Tibial artery (tissue), 4 donors: Measurements from ENCODE around the gene RPTOR.
A peak's percentile ranks its signal among the peaks of the same experiment; 100 is the strongest.

Source experiments
- DNase-seq, 2 donors: peaks; one replicate each; pipeline ENCODE4 v3.0.0-alpha.2; 2019
- H3K27ac ChIP-seq, 2 donors: fragments of 200-600 bp; sonication (generic) in 1 of 2; 1 replicate in 1 of 2; 2 replicates in 1 of 2; pipeline ENCODE4 v1.5.1; 2018 to 2019; ENCODE audit warnings: mild to moderate bottlenecking in 1 of 2
- H3K27me3 ChIP-seq, 2 donors: fragments of 200-600 bp; sonication (generic) in 1 of 2; one replicate each; pipeline versions ENCODE4 v1.5.1 to v1.6.0; 2016 to 2019
- H3K36me3 ChIP-seq, 3 donors: fragments of 200-600 bp; sonication (generic) in 2 of 3; one replicate each; pipeline ENCODE4 v1.5.1; 2016 to 2019; ENCODE audit warnings: mild to moderate bottlenecking in 2 of 3
- H3K4me1 ChIP-seq, 4 donors: fragments of 200-600 bp; sonication (generic) in 2 of 4; 1 replicate in 3 of 4; 2 replicates in 1 of 4; pipeline ENCODE4 v1.5.1; 2016 to 2019
- H3K4me3 ChIP-seq, 2 donors: fragments of 200-600 bp; sonication (generic) in 1 of 2; 1 replicate in 1 of 2; 2 replicates in 1 of 2; pipeline ENCODE4 v1.5.1; 2018 to 2019; ENCODE audit warnings: mild to moderate bottlenecking in 2 of 2
- H3K9me3 ChIP-seq, 3 donors: fragments of 200-600 bp; sonication (generic) in 1 of 3; one replicate each; pipeline ENCODE4 v1.5.1; 2016 to 2019
- CTCF ChIP-seq, 2 experiments: fragments of 200-600 bp in 1 of 2; fragments of 450-650 bp in 1 of 2; IDR thresholded peaks; one replicate each; pipeline ENCODE4 v1.5.1; 2017 to 2019; ENCODE audit warnings: antibody characterized with exemption in 2 of 2, mild to moderate bottlenecking in 1 of 2, moderate library complexity in 1 of 2
- intact Hi-C: fragments of 100-400 bp; cut with DNase I; formaldehyde crosslinking; loops from one replicate; pipeline ENCODE4 v1.15.0; 2023; ENCODE audit warnings: low total_unique reads

The RPTOR gene

GRCh38 chr17:80885947-80886582 lies 341.4 kb downstream of the RPTOR start:
- no peak overlapping the region for H3K4me3 ChIP-seq
- peaks cover 37 to 78% (median 56%) of the 10 kb centered on the region in 3 donors for H3K36me3 ChIP-seq
- H3K4me1 ChIP-seq, result peaks cover 0 to 7% (median 3%) of the 10 kb centered on the region in 4 donors
- no peaks in the 10 kb centered on the region for H3K27me3 ChIP-seq
- intact Hi-C loops, result no loop called here
- H3K9me3 ChIP-seq, result no peaks in the 10 kb centered on the region
- peak in 1 of 2 donors; percentile 7 for DNase-seq
- no peak for TF ChIP-seq CTCF (IDR thresholded peaks at IDR 0.05)
- H3K27ac ChIP-seq, result no peak overlapping the region

DNA sequence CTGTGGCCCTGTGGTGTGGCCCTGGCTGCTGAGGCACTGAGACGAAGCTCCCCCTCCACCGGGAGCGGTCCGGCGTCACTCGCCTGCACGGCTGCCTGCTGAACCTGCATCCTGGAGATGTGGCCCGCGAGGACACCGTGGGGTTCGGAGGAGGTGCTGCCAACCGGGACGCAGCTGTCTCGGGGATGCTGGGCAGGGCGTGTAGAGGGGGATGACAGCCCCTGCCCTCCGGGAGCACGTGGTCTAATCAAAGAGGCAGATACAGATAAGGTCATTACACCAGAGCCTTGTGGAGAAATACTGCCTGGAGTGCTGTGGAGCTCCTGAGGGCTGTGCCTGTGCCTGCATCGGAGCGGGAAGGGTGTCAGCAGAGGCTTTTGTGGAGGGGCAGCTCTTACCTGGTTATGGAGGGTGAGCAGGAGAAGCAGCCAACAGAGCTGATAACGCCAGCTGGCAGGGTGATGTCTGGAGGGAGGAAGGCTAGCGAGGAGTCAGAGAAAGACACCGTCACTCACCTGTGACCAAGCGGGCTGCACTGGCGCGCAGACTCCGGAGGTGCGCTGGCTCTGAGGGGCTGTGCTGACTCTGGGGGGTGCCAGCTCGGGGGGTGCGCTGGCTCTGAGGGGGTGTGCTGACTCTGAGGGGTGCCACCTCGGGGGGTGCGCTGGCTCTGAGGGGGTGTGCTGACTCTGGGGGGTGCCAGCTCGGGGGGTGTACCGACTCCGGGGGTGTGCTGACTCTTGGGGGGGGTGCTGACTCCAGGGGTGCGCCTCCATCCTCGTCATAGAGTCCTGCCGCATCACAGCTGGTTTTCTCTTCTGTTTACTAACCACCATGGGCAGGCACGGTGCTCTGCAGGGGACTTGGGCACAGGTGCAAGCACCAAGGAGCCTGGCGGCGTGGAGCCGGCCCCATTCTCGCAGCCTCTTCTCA lies 342.3 kb downstream of the RPTOR start:
- Histone ChIP-seq H3K4me1 (peaks cover 0 to 15% (median 11%) of the 10 kb centered on the region in 4 donors), H3K9me3 (no peaks in the 10 kb centered on the region), H3K4me3 (no peak overlapping the region), H3K36me3 (peaks cover 36 to 77% (median 53%) of the 10 kb centered on the region in 3 donors), H3K27ac (no peak overlapping the region), H3K27me3 (no peaks in the 10 kb centered on the region)
- intact Hi-C loops, result no loop called here
- peak in 1 of 2 donors; percentile 9 for DNase-seq
- TF ChIP-seq CTCF (IDR thresholded peaks at IDR 0.05), result no peak

DNA sequence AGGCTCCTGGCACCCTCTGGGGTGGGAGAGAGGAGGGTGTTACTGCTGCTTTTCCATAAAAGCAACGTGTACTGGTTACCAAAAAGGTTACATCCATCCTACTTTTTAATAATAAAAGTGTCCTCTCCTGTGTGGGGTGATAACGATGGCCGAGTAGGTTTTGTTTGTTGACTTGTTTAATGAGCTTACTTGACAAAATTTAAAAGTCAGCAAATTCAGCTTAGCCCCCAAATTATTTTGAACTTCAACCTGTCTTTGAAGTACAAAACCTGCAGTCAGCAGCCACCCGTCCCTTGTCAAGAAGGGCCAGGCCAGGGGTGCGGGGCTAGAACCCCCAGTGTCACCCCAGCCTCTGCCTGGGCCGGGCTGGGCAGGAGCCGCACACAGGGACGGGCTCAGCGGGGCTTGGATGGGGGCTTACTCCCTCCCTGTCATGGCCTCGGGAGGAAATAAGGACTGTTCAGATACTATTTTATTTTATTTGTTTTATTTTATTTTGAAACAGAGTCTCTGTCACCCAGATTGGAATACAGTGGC lies 343.1 kb downstream of the RPTOR start:
- Histone ChIP-seq H3K27ac (no peak overlapping the region), H3K27me3 (no peaks in the 10 kb centered on the region), H3K36me3 (peaks cover 28 to 76% (median 60%) of the 10 kb centered on the region in 3 donors), H3K4me3 (no peak overlapping the region), H3K9me3 (no peaks in the 10 kb centered on the region), H3K4me1 (peaks cover 0 to 23% (median 17%) of the 10 kb centered on the region in 4 donors)
- no peak for DNase-seq
- TF ChIP-seq CTCF (IDR thresholded peaks at IDR 0.05), result no peak
- intact Hi-C loops, result no loop called here

DNA sequence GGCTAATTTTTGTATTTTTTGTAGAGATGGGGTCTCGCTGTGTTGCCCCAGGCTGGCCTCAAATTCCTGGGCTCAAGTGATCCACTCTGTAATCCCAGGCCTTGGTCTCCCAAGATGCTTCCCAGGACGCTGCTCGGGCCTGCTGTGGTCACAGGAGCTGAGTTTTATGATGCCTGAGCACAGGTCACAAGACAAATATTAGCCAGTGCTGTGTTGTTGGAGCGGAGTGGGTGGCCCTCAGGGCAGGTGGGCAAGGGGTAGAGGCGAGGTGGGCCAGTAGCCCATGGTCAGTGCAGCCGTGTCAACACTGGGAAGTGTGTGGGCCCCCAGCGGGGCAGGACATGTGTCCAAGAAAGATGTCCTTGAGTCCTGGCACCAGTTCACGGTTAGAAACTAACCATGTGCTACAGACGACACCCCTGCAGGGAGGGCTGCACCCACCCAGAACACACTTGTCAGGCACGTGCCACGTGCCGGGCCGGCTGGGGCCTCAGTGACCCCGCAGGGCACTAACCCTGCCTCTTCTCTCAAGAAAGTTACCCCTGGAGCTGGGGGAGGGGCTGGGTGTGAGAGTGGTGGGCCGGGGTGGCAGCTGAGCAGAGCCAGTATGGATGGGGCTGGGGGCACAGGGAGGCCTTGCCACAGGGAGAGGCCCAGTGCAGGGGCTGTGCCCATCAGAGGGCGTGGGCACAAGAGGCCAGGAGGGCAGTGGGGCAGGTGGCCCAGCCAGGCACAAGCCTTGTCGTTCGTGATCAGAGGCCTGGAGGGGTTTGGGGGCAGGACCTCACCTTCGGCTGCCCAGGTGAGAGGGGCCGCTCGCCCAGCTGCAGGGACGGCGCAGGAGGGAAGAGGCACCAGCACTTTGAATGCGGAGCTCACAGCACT lies 343.9 kb downstream of the RPTOR start:
- no peaks in the 10 kb centered on the region for H3K27me3 ChIP-seq
- no peak overlapping the region for H3K4me3 ChIP-seq
- H3K27ac ChIP-seq, result no peak overlapping the region
- intact Hi-C loops, result no loop called here
- peaks cover 24 to 75% (median 57%) of the 10 kb centered on the region in 3 donors for H3K36me3 ChIP-seq
- no peak for TF ChIP-seq CTCF (IDR thresholded peaks at IDR 0.05)
- no peak for DNase-seq
- peaks cover 0 to 23% (median 17%) of the 10 kb centered on the region in 4 donors for H3K4me1 ChIP-seq
- no peaks in the 10 kb centered on the region for H3K9me3 ChIP-seq
